Stimulated activated CD4-positive, alpha-beta T cell treated with anti-CD3 and anti-CD28 coated beads, TNF-alpha, amount 100 ng/mL, for 1 hour (primary cell): ENCODE measurements around the gene RAPGEF1.

Source experiments
- DNase-seq, 3 donors: peaks; one replicate each; pipeline ENCODE4 v3.0.0-alpha.2; 2020; ENCODE audit warnings: low read depth in 3 of 3, low spot score in 1 of 3

Gene RAPGEF1

DNA sequence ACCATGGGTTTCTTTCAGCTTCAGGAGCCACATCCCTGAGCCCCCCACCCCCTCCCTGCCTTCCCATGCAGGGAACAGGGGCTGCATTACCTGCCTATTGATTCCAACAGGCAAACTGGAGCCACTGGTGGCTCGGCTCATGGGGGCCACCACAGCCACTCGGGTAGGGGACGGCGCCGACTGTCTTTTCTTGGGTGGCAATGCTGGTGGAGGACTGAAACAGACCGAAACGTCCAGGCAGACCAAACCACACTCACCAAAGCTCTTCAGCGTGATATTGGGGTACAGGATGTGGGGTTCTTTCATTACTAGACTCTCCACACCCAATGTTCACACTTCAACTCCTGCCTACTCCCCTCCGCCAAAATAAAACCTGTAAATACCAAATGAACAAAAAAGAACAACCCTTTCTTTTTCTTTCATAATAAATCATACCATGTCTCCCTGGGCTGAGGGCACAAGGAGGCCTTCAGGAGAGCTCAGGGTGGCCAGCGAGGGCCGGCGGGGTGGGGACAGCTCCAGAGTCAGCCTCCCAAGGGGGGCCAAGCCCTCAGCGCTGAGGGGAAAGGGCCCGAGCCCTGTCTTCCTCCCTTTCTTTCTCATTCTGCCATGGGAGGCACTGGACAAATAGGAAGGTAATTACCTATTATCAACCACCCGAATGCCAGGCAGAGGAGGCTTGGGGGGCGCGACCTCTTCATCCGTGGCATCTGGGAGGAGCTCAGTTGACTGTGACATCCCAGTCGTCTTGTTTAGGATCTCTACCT is 111.2 kb downstream of the RAPGEF1 start:
- DNase-seq = no peak

DNA sequence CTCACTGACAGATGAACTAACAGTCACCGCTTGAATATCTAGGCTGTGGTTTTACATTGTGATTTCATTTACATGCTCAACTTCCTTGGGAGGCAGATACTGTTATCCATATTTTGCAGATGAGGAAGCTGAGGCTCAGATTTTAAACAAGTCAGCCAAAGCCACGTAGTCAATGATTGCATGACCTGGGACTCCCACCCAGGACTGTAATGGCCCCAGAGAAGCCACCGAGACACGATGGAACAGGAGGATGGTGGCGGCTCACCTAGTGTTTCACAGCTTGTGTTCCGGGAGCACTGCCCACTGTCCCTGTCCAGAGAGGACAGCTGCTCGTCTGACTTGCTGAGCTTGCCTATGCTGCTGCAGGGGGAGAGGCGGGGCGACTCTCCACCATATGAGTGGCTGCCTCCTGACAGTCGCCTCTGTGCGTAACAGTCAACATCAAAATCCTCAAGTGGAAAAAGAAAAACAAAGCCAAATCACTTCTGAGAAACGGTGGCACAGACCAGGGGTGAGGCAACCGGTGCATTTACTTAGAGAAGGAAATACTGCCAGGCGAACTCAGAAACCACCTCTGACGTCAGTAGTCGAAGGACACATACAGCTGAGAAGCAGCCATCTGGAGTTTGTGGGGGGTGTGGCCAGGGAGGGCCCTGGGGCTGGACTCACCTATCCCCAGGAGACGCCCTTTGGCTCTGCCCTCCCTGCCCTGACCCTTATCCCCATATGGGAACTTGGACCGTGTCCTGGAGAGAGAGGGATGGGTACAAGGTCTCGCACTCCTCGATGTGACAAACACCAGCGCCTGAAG is 112.0 kb downstream of the RAPGEF1 start:
- peak in 1 of 3 donors; percentile 18 for DNase-seq

DNA sequence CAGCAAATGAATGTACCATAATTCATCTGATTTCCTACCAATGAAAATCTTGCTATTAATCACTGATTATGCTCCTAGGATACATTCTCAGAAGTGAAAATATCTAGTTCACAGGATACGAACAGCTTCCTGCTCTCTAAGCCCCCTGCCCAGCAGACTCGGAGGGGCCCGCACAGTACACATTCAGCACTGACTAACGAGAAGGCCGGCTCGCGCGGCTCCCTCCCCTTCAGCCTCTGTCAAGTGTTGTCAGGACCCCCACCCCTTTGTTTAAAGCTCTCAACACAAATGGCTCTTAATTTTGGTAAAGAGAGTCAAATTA is 112.6 kb downstream of the RAPGEF1 start:
- no peak for DNase-seq

DNA sequence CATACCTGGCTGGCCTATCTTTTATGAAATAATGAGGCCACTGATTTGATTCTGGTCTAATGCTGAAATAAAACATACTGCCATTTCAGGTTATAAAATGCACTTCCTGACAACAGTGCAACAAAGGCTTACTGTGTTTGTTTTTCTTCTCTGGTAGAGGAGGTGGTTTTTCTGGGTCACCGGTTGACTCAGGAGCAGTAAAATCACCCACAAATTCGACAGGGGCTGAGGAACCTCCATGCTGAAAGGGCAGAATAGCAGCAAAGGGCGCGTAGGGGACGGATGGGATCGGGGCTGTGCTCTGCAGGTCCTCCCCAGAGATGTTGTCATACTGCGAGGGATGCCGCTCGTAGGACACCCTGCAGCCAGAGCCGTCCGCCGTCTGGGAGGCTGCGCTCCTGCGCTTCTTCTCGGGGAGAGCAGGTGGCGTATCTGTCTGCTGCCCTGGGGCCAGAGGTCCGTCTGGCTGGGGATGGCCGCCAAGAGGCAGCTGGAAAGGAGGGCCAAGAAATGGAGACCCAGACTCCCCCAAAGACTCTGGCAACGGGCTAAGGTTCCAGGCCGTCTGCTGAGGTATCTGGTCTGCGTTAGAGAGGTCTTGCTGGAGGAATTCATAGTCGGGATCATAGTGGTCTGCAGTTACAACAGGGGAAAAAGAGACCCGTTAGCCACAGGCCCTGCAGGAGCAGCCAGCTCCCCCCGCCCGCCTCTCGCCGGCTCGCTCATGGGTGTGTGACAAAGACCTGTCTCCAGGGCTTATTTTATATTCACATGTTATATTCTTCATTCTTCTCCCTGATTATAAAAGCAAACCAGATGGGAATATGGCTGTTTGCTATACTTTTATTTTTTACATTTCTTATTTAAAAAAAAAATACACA is 113.8 kb downstream of the RAPGEF1 start:
- no peak for DNase-seq

DNA sequence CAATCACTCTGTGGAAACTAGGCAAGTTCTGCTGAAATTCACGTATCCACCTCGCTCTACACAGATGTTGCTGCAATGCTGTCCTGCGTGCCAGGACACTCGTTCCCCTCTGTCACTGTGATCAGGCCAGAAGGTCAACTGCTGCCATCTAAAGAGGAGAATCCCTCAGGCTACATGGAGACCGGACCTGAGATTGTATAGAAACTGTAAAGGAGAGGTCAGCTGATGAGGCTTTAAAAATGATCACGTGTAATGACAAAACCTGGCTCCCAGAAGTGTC is 114.4 kb downstream of the RAPGEF1 start:
- no peak for DNase-seq

DNA sequence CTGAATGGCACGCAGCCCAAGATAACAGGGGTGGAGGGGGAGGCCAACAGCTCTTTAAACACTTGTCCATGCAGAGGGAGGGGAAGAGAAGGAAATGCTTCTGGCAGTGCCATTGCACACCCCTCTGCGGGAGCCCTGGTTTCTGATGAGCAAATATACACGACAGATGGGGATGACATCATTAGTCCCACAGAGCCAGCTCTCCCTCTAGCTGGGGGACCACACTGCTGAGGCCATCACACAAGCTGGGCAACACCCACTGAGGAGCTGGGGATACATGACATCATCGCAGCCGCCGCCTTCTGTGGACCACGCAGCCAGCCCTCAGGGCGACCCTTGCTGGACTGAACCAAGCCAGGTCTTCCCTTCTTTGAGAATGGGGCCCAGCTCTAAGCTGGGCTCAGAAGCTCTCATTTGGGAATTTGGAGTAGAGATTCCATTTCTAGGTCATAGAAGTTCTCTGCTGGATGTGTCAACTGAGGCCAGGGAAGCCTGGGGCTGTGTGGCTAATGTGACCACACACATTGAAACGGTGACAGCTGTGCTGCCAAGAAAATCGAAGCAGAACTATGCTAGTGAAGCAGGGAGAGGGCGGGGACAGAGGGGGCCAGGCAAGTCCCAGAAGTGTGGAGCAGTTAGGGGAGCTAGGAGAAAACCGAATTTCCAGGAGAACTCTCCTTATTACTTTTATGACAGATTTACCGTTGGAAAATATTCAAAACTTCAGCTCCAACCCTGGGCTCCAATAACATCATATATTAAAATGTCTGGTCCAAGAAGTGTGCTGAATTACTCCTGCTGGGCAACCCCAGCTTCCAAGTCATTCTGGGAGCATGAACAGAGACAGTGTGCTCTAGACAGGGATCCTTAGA is 115.0 kb downstream of the RAPGEF1 start:
- no peak for DNase-seq

DNA sequence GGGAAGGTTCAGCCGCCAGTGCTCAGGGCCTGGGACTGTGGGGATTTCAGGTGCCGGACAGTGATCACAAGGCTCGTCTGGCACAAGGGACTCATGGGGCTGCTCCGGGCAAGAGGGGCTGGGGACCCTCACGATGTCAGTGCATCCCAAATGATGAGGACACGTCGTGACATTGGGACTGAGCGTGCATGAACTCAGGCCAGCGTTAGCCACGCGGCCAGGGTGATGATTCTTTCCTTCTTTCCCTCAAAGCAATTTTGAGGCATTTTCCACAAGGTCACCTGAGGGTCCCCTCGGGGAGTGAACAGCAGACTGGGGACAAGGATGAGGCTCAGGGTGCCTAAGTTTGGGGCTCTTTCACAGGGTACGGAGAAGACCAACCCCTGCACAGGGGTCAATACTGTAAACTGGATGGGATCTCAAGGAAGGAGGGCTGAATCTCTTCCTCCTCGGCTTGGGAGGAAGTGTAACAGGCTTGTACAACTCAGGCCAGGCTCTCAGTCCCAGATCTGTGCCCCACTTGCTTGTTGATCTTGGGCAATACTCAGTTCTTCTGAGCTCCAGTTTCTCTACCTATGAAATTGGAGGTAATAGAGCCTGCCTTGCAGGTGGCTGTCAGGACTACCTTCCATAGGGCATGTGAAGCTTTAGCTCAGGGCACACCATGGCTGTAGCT is 116.1 kb downstream of the RAPGEF1 start:
- DNase-seq = no peak

DNA sequence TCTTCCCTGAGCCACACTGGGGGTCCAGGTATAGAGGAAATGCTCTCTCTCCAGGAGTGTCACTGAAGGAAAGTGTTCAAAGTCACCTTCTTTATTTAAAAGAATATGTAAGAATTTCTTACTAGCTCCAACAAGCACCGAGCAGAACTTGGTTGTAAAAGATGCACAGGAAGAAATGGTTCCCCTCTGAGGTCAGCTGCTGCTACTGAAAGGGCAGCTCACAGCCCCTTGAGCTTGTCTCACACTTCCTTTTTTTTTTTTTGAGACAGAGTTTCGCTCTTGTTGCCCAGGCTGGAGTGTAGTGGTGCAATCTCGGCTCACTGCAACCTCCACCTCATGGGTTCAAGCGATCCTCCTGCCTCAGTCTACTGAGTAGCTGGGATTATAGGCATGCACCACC is 117.4 kb downstream of the RAPGEF1 start:
- no peak for DNase-seq

DNA sequence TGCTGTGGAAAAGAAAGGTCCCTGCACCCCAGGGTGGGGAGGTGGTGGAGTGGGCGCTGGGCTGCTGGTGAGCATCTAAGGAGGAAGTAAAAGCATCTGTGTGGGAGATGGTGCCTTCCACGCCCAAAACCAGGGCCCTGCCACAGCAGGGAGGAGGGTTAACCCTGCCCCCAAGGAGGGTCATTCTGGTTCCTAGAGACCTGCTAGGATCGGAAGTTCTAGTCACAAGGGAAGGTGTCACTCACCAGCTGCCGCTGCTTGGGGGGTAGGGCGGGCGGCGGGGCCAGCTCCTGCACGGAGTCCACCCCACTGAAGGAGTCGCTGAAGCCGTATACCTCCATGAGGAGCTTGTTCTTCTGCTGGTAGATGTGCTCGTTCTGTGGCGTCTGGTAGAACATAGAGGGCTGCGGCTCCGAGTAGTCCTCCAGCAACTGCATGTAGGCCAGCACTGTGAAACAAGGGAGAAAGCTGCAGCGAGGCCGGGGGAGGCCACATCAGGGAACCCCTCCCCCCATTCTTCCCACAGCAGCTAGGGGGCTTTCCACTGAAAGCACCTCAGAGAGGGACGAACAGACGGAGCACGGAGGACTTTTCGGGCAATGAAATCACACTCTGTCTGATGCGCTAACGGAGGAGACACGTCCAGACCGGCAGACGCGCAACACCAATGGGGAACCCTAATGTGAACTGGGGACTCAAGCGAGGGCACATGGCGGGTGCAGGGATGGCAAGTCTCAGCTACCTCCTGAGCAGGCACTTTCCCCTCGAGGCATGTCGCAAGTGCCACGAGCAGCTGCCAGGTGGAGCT is 118.1 kb downstream of the RAPGEF1 start:
- no peak for DNase-seq

DNA sequence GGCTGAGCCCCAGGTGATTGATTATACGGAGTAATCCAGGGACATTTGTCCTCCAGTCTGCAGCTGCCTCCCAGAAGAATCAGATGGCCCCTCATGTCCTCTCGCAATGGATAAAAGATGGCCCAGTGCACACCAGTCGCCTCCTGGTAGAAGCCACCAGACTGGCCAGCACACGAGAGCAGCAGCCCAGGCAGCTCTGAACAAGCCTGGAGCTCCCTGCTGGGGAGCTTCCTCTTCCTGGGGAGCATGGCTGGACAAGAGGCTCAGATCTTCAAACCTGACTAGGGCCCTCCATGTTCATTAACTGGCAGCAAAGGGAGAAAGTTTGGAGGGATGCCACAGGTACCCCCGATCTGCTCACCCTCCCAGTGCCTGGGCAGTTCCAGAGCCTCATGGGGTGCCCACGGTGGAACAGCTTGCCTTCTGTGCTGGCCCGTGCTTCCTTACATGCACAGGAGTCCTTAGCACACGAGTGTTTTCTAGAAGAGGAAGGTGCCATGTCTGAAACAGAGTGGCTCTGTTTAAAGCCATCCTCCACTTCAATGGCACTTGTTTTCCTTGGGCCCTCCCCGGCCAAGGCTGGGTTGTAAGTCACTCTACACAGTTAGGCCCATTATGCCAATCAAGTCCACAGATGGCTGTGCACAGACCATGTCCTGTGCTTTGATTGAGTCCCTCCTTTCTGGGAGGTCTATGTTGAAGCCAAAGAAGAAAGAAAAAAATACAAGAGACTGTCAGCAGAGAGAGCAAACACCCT is 118.9 kb downstream of the RAPGEF1 start:
- no peak for DNase-seq

DNA sequence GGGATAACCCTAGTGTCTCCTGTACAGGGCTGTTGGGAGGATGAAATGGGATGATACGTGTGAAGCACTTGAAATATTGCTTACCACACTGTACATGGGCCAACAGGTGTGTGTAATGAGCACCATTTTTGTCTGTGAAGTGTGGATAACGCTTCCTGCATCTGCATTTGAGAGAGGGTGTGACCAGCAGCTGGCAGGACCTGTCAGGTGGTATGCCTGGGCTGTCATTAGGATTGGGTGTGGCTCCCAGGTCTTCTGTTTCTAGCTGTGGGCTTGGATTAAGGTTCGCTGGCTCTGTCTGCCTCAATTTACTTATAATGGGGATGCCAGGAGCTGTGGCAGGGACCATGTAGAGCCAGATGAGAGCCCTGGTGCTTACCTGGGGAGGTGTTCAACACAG is 120.2 kb downstream of the RAPGEF1 start:
- no peak for DNase-seq

DNA sequence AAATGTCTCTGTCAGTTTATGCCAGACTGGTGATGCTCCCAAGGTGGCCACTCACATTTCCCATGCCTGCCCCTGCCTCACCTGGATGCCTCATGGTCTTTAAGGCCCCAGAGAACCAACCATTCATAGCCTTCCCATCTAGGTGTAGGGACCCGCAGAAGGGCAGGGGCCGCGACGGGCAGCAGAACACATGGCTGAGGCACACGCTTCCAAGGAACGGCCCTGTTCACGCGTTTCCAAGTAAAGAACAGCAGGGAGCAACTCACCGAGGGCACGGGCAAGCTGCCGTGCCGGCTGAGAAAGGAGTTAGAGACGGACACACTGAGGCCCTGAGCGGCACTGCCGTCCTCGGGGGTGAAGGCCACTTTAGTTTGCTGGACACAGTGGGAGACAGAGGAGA is 121.1 kb downstream of the RAPGEF1 start:
- DNase-seq = no peak

DNA sequence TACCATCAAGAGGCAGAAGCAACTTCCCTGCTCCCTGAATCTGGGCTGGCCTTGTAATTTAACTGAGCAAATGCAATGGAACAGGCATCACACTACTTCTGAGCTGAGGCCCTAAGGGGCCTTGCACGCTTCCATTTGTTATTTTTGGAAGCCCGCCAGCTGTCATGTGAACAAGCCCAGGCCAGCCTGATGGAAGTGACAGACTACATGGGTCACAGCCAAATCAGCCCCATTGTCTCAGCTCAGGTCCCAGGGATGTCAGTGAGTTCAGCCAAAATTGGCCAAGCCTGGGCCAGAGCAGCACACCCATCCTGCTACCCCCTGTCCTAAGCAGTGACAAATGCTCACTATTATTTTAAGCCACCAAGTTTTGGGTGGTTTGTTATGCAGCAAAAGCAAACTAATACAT is 121.8 kb downstream of the RAPGEF1 start:
- DNase-seq = no peak

DNA sequence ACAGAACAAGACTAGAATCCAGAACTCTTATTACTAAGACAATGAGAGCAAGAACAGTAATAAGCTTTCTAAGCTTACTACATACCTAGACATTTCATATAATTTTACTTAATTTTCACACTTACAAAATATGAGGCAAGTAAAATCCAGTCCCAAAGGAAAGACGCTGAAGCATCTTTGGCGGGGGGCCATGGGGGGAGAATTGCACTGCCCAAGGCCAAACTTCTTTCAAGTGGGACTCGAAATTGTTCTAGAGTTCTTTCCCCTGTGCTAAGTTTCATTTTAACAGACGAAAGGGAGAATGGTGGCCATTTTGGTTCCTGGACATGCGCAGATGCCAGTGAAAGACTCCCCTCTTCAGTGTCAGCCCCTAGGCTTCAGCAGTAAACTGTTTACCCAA is 122.3 kb downstream of the RAPGEF1 start:
- no peak for DNase-seq

DNA sequence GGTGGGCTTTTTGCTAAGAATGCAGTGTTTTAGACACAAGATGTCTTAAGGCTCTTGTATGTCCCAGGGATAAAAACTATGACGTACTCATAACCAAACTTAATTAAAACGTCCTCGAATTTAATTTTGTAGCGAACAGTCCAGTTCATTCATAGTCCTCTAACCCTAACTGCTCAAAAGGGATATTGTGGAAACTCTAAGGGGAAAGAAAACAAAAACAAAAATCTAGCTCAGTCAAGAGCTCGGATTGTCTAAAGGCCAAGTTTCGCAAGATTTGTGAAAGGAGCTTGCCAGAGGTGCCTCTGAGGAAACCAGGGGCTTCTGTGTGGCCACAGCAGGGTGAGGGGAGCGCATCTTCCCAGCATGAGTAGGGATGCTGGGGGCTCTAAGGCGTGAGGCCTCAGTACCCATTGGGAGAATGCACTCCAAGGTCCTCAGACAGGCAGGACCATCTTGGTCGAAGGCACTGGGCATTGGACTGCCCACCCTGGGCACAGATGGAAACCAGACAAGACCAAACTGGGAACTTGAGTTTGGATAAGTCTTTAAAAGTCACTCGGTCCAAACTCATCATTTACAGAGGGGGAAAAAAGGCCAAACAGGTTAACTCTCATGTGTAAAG is 122.8 kb downstream of the RAPGEF1 start:
- DNase-seq = no peak

DNA sequence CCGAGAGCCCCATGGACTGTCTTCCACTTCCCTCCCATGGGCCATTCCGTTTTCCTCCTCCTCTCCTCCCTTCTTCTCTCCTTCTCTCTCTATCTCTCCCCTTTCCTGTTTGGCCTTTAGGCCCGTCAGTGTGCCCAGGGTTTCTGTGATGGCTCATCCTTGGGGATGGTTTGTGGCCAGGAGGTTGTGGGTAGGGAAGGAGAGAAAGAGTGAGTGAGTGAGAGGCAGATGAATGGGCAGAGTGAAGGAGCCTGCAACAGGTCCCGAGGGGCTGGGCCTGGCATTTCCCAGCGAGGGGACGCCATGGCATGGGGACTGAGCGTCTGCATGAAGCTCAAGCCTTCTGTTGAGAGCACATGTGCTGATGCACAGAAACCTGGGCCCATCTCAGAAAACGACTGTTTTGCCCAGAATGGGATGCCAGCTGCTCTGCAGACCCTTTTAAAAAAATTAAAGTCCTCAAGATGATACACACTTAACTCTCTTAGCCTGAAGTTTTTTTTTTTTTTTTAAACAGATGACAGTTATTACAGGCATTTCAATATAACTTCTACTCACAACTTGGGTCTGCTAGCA is 125.4 kb downstream of the RAPGEF1 start:
- DNase-seq = no peak

DNA sequence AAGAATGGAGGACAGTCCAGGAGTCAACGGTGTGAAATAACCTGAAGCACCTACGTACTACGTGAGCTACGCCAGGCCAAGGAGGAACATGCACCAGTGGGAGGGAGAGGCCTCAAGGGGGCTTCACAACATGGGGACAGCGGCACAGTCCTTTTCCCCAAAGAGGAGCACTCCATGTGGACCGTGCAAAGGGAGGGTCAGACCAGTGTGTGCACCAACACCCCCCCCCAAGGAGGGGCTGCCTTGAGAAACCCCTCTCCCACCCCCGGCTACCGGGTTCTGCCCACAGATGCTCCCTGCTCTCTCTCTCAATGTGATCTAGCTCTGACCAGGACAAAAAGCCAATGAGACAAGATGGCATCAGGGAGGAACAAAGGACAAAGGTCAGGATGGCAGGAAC is 126.0 kb downstream of the RAPGEF1 start:
- no peak for DNase-seq

DNA sequence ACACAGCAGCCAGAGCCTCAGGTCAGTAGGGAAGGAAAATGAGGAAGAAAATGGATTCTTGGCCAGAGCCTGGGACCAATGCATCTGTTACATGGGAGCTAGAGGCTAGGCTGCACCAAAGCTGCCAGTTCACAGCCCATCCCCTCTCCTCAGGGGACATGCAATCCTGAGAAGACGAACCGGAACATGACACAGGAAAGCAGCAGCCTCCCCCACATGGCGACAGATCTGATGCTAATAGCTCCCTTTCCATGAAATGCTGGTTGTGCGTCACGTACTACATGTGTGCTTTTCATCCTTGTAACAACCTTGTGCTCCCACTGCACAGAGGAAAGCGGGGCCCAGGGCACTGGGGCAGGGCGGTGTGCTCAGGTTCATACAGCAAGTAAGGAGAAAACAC is 127.0 kb downstream of the RAPGEF1 start:
- DNase-seq = no peak
